Panc1 (cell line): ENCODE measurements around the gene LDLRAD4. TPM values are rescaled to one million over a fixed set of nuclear protein-coding genes. Genes with fewer than 3 reads are reported as not detected.

ENCODE experiments used
- ATAC-seq: fragments of 200-7000 bp; cut with Tn5 transposase; 2 replicates; pipeline ENCODE4 v1.9.1; 2020; ENCODE audit warnings: mild to moderate bottlenecking, moderate library complexity
- BruUV-seq: library from RNA; stranded (reverse); fragments of 400-500 nt; replicated peaks from 2 replicates; lab custom pipeline; 2021; lab: Mats Ljungman, UMichigan
- CTCF ChIA-PET: fragments of 300-600 bp; sonication (Branson Sonifier 250); formaldehyde crosslinking; loops from one replicate; lab custom pipeline; 2022; ENCODE audit warnings: antibody characterized with exemption; lab: Charles Lee
- POLR2A ChIA-PET: fragments of 300-600 bp; sonication (Branson Sonifier 250); formaldehyde crosslinking; loops from one replicate; lab custom pipeline; 2022; ENCODE audit warnings: antibody characterized with exemption; lab: Charles Lee
- DNase-seq: peaks from one replicate; pipeline ENCODE4 v3.0.0-alpha.2; 2010; ENCODE audit warnings: low read depth, low spot score
- H3K27ac ChIP-seq: 2 replicates; pipeline ENCODE4 v1.5.1; 2011; ENCODE audit warnings: mild to moderate bottlenecking, low read length, inconsistent platforms
- H3K27me3 ChIP-seq: fragments of 200-500 bp; sonication (Bioruptor generic); 2 replicates; pipeline ENCODE4 v1.6.0; 2014; ENCODE audit warnings: low read length, inconsistent platforms; ENCODE audit not compliant: control insufficient read depth, insufficient read depth
- H3K36me3 ChIP-seq: fragments of 200-500 bp; sonication (Bioruptor generic); 2 replicates; pipeline ENCODE4 v1.5.1; 2014; ENCODE audit warnings: inconsistent platforms, mild to moderate bottlenecking, low read length, moderate library complexity; ENCODE audit not compliant: control insufficient read depth, insufficient read depth
- H3K4me1 ChIP-seq: 2 replicates; pipeline ENCODE4 v1.5.1; 2011; ENCODE audit warnings: inconsistent platforms, mild to moderate bottlenecking, low read length, moderate library complexity; ENCODE audit not compliant: control insufficient read depth, insufficient read depth
- H3K4me3 ChIP-seq, 2 experiments: 2 replicates each; pipeline ENCODE4 v1.5.1; 2011 to 2012; ENCODE audit warnings: low read depth in 2 of 2, low read length in 2 of 2, mild to moderate bottlenecking in 2 of 2, inconsistent platforms in 1 of 2, moderate library complexity in 1 of 2
- H3K9me3 ChIP-seq: fragments of 200-500 bp; sonication (Bioruptor generic); 2 replicates; pipeline ENCODE4 v1.5.1; 2014; ENCODE audit warnings: low read depth, mild to moderate bottlenecking, inconsistent platforms, low read length, moderate library complexity; ENCODE audit not compliant: control insufficient read depth, insufficient read depth
- CTCF ChIP-seq: fragments of 450-650 bp; IDR thresholded peaks from 2 replicates; pipeline ENCODE4 v1.5.1; 2017; ENCODE audit warnings: mild to moderate bottlenecking
- POLR2AphosphoS5 ChIP-seq: IDR thresholded peaks from 2 replicates; pipeline ENCODE4 v1.6.1; 2012; ENCODE audit warnings: mild to moderate bottlenecking, low read depth, low read length, moderate library complexity
- REST ChIP-seq, 2 experiments: IDR thresholded peaks; 2 replicates each; pipeline ENCODE4 v1.6.1; 2011 to 2012; ENCODE audit warnings: low read depth in 2 of 2, control low read depth in 1 of 2, low read length in 1 of 2, mild to moderate bottlenecking in 1 of 2, moderate library complexity in 1 of 2; ENCODE audit not compliant: insufficient read depth in 1 of 2
- SIN3A ChIP-seq: IDR thresholded peaks from 2 replicates; pipeline ENCODE4 v1.6.1; 2012; ENCODE audit warnings: low read depth, mild to moderate bottlenecking, low read length, moderate library complexity, borderline replicate concordance; ENCODE audit not compliant: insufficient read depth
- TCF7L2 ChIP-seq: IDR thresholded peaks from 2 replicates; pipeline ENCODE4 v1.6.1; 2011; ENCODE audit warnings: mild to moderate bottlenecking, low read depth, low read length, inconsistent platforms
- in situ Hi-C: cut with HindIII; loops from 2 replicates; pipeline ENCODE4 v1.10.0; 2016; ENCODE audit warnings: low sequenced_read_pairs, low pct_unique_long_range_greater_than_20kb
- intact Hi-C: fragments of 100-400 bp; cut with micrococcal nuclease; formaldehyde crosslinking; loops from one replicate; pipeline ENCODE4 v1.10.0; 2022; ENCODE audit not compliant: unreplicated experiment
- total RNA-seq: library from RNA; stranded (reverse); gene quantifications from one replicate; pipeline ENCODE4 v1.2.1, GENCODE V29; 2021; ENCODE audit not compliant: unreplicated experiment

The LDLRAD4 gene
- total RNA-seq, 1 experiment from 2014 or later = 0.28 TPM

- no peak overlapping the region for H3K27ac ChIP-seq
- POLR2A ChIA-PET = no interaction called here
- H3K36me3 ChIP-seq = no peaks in the 10 kb centered on the region
- H3K4me1 ChIP-seq = no peaks in the 10 kb centered on the region
- BruUV-seq = no TSS peak
- in situ Hi-C loops (no loop called here), intact Hi-C loops (no loop called here)
- no peak overlapping the region for H3K4me3 ChIP-seq
- TF ChIP-seq POLR2AphosphoS5 = no peak
- no peak for TF ChIP-seq CTCF
- TF ChIP-seq SIN3A = no peak
- no peak for TF ChIP-seq TCF7L2
- no peak for TF ChIP-seq REST (IDR thresholded peaks at IDR 0.05; ENCODE audit: insufficient read depth in 1 of 2, low read depth in 2 of 2, low read length in 1 of 2)
- ATAC-seq = no peak
- no peaks in the 10 kb centered on the region for H3K9me3 ChIP-seq
- peaks cover 2% of the 10 kb centered on the region; the same call in 1 of the 2 replicates for H3K27me3 ChIP-seq
- CTCF ChIA-PET = no interaction called here
- no peak for DNase-seq
Measured at GRCh38 chr18:13574761-13575160, 356.2 kb downstream of the LDLRAD4 start.

- no peak overlapping the region for H3K27ac ChIP-seq
- H3K4me3 ChIP-seq = no peak overlapping the region
- ChIA-PET CTCF (no interaction called here), POLR2A (no interaction called here)
- no peak for TF ChIP-seq REST (IDR thresholded peaks at IDR 0.05; ENCODE audit: insufficient read depth in 1 of 2, low read depth in 2 of 2, low read length in 1 of 2)
- TF ChIP-seq TCF7L2 = no peak
- no peak for TF ChIP-seq POLR2AphosphoS5
- no peak for TF ChIP-seq SIN3A
- TF ChIP-seq CTCF = no peak
- H3K36me3 ChIP-seq = no peaks in the 10 kb centered on the region
- H3K9me3 ChIP-seq = no peaks in the 10 kb centered on the region
- DNase-seq (no peak), ATAC-seq (no peak)
- in situ Hi-C loops (no loop called here), intact Hi-C loops (no loop called here)
- peaks cover 2% of the 10 kb centered on the region; the same call in 1 of the 2 replicates for H3K27me3 ChIP-seq
- no peaks in the 10 kb centered on the region for H3K4me1 ChIP-seq
- no TSS peak for BruUV-seq
Measured at GRCh38 chr18:13576598-13576997, 358.0 kb downstream of the LDLRAD4 start.
